SHP77 (cell line): ENCODE results near the gene ATXN7L1.

Experiments
- DNase-seq, 2 experiments: peaks; one replicate each; lab custom pipeline; 2025; lab: John Stamatoyannopoulos, UW

Gene ATXN7L1

DNA sequence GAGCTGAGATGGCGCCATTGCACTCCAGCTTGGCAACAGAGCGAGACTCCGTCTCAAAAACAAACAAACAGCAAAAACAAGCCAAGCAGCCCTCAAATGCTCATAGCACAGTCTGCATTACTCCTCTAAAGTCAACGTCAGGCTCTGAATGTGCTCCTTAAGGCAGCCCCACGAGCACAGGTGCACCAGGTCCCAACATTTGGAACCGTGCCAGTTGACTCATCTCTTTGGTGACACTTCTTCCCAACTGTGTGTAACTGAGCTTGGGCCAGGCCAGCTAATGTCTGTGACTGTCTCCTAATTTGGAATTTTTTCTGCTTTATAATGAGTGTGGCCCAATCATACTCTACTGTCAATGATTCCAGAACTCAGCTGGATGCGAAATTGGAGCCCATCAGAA is 228.8 kb downstream of the ATXN7L1 start:
- peak in 1 of 2 experiments; percentile 10 for DNase-seq

DNA sequence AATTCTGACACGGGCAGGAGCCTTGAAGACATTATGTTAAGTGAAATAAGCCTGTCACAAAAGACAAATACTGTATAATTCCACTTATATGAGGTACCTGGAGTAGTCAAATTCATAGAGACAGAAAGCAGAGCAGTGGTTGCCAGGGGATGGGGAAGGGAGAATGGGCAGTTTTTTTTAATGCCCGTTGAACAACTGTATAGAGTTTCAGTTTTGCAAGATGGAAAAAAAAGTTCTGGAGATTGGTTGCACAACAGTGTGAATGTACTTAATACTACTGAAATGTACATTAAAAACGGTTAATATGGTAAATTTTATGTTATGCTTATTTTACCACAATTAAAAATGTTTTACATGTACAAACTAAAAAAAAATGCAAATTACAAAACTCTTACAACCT is 231.5 kb downstream of the ATXN7L1 start:
- no peak for DNase-seq

DNA sequence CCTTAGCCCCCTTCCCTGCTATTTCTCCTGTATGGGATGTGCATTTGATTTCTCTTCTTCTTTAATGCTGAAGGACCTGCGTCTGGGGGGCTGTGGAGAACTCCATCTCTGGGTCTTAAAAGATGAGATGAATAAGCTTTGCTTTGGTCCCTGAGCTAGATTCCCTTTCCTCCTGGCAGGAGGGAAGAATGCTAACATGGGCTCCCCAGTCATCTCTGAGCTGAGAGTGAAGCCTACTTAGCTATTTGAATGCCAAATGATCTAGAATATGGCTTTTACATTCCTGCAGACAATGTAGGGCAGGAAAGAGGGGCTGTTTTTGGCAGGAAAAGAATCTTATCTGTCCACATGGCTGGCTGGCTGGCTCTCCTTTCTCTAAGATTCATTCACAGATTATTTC is 232.5 kb downstream of the ATXN7L1 start:
- DNase-seq: no peak

GRCh38 chr7:105643384-105643783 is 233.0 kb downstream of the ATXN7L1 start:
- no peak for DNase-seq

DNA sequence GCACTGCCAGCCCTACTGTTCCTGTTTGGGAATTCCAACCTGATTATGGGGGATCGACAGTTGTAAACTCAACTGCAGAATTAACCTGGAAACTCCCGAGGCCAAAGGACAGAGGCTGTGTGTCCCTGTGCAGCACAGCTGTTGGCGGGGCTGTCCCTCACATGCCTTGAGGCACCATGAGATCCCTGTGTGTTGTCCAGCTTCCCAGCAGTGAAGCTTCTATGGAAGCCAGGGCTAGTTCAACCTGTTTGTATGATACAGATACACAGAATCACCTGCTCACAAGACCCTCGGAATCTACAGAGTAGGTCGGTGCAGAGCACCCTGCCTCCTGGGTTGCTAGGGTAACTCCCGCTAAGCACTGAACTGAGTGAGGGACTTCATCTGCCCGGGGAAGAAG is 234.1 kb downstream of the ATXN7L1 start:
- no peak for DNase-seq

GRCh38 chr7:105640956-105641810 is 235.2 kb downstream of the ATXN7L1 start:
- DNase-seq: no peak

DNA sequence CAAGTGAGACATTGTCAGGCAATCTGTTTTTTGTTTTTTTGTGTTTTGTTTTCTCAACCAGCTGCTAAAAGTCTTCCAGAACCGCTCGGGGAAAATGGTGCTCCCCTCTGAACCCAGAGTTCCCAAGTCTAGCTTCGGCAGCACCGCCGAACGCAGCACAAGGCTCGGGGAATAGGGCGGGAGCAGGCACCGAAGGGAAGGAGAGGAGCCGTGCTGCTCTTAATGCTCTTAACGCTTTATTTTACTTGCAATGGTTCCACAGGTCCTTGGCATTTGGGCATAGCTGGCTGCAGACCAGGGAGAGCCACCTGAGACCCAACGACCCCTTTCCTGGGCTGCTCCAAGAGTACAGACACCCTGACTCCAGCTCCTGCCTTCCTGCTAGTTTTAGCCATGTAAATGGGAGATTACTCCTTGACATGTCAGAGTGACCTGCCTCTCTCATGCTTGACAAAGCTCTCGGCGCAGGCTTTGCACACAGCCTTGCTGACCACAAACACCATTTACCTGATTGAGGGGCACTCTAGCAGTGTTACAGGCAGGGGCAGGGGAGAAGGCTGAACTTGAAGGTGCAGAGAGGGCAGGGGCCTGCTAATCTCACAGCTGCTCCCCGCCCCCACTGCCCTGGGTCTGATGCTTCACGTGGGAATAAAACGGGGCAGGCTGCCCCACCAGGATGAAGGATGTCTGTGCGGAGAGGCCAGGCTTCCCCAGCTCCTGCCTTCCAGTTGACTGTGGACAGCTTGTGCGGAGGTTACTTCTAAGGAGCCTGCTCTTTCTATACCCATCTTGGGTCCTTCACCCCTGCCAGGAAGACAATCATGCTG is 236.5 kb downstream of the ATXN7L1 start:
- DNase-seq: no peak

DNA sequence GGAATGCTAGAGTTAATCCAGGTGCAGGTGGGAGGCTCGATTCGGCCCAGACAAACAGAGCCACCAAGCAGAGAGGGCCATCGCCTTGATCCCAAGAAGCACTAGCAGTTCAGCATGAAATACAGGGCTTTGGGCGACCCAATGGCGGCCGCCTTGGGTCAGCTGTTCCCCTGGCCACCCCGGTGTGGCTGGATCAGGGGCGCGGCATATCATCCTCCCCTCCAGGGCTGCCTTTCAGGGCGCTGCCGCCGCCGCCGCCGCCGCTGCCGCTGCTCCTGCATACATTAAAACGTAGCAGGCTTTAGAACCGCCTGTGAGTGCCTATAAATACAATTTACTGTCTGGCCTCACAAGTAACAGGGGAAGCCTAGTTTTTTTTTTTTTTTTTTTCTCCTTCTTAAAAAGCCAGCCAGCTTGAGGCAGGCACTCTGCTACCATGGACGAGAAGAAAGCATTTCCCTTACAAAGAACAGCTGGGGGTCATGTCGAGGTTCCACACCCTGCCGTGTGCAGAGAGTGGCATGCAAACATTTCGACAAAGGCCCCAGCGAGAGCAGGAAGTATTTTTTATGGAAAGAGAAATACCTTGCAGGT is 237.4 kb downstream of the ATXN7L1 start:
- DNase-seq: no peak

DNA sequence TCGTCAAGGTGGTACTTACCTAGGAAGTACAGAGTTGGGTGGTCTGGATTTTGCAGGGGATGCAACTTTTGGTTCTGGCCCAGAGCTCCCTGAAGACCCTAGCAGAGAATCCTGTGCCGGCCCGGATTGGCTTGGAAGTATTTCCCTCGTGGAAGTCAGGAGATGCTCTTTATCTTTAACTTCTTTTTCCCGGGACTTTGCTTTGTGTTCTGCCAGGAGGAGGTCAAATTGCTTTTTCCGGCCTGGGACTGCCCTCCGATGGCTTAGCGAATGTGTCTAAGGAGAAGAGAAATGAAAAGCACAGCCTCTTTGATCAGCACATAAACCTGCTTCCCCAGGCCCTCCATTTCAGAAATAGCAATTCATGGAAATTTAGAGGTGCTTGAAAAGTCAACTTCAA is 238.1 kb downstream of the ATXN7L1 start:
- DNase-seq: no peak

- no peak for DNase-seq
Observed at GRCh38 chr7:105637755-105638154, 238.6 kb downstream of the ATXN7L1 start.

- DNase-seq: no peak
Observed at GRCh38 chr7:105636982-105637381, 239.4 kb downstream of the ATXN7L1 start.

DNA sequence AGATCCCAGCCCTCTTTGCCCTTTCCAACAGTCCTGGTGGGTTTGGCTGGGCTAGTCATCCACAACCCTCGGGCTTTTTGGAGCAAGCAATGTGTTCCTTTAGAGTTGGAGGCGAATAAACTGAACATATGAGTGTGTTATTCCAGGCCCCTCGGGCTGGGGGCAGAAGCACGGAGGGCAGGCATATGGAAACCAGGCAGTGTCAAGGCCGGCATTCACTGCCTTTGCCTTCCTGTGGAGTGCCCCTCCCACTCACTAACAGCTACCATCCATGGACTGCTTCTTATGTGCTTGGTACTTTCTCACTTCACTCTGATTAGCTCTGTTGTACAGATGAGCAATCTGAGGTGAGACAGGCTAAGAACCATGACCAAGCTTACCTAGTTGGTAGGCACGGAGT is 241.2 kb downstream of the ATXN7L1 start:
- DNase-seq: no peak

DNA sequence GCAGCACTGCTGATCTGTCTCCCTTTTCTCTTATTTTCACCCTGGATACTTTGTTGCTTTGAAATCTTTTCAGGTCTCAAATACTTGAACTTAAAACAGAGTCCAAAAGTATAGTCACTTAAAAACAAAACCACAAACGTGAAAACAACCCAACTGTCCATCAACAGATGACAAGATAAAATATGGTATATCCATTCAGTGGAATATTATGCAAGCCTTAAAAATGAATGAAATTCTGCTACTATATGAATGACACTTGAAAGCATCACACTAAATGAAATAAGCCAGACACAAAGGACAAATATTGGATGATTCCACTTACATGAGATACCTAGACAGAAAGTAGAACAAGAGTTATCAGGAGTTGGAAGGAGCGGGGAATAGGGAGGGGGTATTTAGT is 250.4 kb downstream of the ATXN7L1 start:
- no peak for DNase-seq

DNA sequence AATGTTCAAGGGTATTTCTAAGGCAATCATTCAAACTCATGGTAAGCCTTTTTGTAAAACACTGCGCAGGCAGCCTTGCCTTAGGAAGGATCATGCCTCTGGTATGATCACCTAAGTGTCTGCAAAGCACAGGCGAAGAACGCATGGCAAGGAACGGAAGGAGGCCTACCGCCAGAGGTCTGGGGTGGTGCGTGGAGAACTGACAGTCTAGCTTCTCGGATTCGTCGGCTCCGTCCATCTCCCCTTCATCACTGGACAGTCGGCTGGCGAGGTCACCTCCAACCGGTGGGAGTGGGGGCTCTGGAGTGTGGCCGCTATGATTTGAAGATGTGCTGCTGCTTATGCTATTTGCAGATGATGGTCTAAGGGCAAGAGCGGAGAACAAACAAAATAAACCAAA is 252.5 kb downstream of the ATXN7L1 start:
- DNase-seq: no peak

- no peak for DNase-seq
Observed at GRCh38 chr7:105623378-105623777, 253.0 kb downstream of the ATXN7L1 start.

GRCh38 chr7:105622106-105622731 is 254.2 kb downstream of the ATXN7L1 start:
- no peak for DNase-seq

GRCh38 chr7:105621617-105622016 is 254.8 kb downstream of the ATXN7L1 start:
- no peak for DNase-seq

- DNase-seq: no peak
Observed at GRCh38 chr7:105621176-105621575, 255.2 kb downstream of the ATXN7L1 start.

DNA sequence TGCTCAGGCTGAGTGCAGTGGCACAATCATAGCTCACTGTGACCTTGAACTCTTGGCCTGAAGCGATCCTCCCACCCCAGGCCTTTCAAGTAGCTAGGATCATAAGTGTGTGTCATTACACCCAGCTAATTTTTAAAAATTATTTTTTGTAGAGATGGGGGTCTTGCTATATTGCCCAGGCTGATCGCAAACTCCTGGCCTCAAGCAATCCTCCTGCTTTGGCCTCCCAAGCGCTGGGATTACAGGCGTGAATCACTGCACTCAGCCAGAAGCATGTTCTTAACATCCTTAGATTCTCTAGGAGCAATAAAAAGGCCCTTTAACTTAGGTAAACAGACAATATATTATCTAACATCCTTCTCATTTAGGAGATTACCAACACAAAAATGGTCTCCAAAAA is 256.8 kb downstream of the ATXN7L1 start:
- no peak for DNase-seq

DNA sequence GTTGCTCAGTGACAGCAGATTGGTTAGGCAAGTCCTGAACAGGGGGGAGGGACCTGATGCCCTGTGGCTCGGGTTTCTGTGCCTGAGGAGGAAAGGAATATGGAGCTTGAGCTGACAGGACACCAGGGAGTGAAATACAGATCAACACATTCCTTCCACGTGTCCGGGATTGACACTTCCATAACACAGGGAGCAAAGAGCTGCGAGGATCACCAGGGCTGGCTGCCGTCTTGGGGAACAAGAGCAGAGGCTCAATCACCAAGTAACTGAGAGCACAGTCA is 258.4 kb downstream of the ATXN7L1 start:
- no peak for DNase-seq

GRCh38 chr7:105617280-105618015 is 259.0 kb downstream of the ATXN7L1 start:
- DNase-seq: no peak

- DNase-seq: no peak
Observed at GRCh38 chr7:105614341-105614840, 262.0 kb downstream of the ATXN7L1 start.
